MM.1S (cell line): Measurements from ENCODE around the gene ANKRD13B.

ENCODE experiments used
- EZH2 ChIP-seq: fragments of 300-600 bp; sonication (generic); optimal IDR thresholded peaks from 2 replicates; pipeline ENCODE3; 2017; ENCODE audit warnings: low read depth, mild to moderate bottlenecking, antibody characterized with exemption, low read length, mixed read lengths
- TF ChIP-seq, protein P1 (sequence below): fragments of 300-600 bp; sonication (generic); IDR thresholded peaks from 2 replicates; pipeline ENCODE4 v1.5.1; 2016; ENCODE audit warnings: antibody characterized with exemption, low read length, mixed read lengths

DNA sequence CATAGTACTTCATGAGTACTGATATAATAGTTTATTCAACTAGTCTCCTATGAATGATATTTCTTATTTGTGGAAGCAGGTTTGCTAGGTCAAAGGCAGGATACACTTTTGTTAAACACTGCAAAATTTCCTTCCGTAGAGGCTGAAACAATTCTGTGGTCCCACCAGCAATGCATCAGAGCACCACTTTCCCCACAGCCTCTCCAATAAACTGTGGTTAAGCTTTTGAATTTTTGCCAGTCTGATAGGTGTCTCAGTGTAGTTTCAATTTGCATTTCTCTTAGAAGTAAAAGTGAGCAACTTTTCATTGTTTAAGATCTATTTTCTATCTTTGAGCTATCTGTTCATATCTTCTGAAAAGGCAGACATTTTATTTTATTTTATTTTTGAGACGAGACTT, 66.2 kb downstream of the ANKRD13B start:
- TF ChIP-seq, protein P1, sequence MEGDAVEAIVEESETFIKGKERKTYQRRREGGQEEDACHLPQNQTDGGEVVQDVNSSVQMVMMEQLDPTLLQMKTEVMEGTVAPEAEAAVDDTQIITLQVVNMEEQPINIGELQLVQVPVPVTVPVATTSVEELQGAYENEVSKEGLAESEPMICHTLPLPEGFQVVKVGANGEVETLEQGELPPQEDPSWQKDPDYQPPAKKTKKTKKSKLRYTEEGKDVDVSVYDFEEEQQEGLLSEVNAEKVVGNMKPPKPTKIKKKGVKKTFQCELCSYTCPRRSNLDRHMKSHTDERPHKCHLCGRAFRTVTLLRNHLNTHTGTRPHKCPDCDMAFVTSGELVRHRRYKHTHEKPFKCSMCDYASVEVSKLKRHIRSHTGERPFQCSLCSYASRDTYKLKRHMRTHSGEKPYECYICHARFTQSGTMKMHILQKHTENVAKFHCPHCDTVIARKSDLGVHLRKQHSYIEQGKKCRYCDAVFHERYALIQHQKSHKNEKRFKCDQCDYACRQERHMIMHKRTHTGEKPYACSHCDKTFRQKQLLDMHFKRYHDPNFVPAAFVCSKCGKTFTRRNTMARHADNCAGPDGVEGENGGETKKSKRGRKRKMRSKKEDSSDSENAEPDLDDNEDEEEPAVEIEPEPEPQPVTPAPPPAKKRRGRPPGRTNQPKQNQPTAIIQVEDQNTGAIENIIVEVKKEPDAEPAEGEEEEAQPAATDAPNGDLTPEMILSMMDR = no peak
- no peak for TF ChIP-seq EZH2
